ENCODE results near the gene TSPY2. TPM values are rescaled to one million over a fixed set of nuclear protein-coding genes. Genes with fewer than 3 reads are reported as not detected.
"Not testable (repeated sequence)": the region's sequence is repeated elsewhere in the genome, so short reads cannot be mapped to it uniquely, and the experiment has no call there.

Gene TSPY2
- total RNA-seq (not detected), polyA plus RNA-seq (not detected)
- long read RNA-seq, donor 1 = 0 reads
- long read RNA-seq, donor 2 = 0 reads

- DNase-seq; H3K4me1 ChIP-seq (ENCODE audit: control insufficient read depth in 1 of 2, insufficient read depth in 2 of 2, low read length in 2 of 2); H3K9me3 ChIP-seq (ENCODE audit: control insufficient read depth, low read length); intact Hi-C loops (cut with DNase I); ATAC-seq (ENCODE audit: low FRiP score); H3K4me3 ChIP-seq (ENCODE audit: low read length in 2 of 2); H3K36me3 ChIP-seq (ENCODE audit: control insufficient read depth in 1 of 2, insufficient read depth in 2 of 2, low read length in 1 of 2); H3K27me3 ChIP-seq (ENCODE audit: control insufficient read depth in 1 of 2, insufficient read depth in 2 of 2, low read length in 1 of 2); H3K27ac ChIP-seq (ENCODE audit: low read depth in 1 of 2, low read length in 2 of 2): not testable (repeated sequence)
- 85% methylated on average over 18 of the region's 27 CpGs; no CpG with 5 or more reads in 1 of the 2 donors for WGBS, 2 donors
Measured at GRCh38 chrY:6245923-6246322, at the start of gene TSPY2. Gene TSPY2 (plus strand): TSS chrY:6246223. CDS start chrY:6246269, 46 bp downstream.

DNA sequence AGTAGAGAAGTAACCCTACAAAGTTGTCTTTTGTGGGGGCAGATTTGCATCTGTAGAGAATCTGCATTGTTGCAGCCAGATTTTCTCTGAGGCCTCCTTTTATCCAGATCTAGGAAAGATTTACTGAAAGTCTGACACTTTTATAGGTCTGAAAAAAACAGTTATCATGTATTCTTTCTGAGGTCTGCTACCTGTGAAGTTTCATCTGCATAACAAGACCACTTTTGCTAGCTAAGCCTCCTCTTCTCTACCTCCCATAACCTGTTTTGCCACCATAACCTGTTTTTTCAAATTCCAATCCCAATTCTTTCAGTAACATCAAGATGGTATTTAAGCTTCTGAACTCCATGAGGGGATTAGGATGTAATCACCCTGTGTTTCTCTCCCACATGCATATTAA, 36.5 kb upstream of the TSPY2 start:
- H3K27ac ChIP-seq (ENCODE audit: low read depth in 1 of 2, low read length in 2 of 2); H3K4me1 ChIP-seq (ENCODE audit: control insufficient read depth in 1 of 2, insufficient read depth in 2 of 2, low read length in 2 of 2); H3K36me3 ChIP-seq (ENCODE audit: control insufficient read depth in 1 of 2, insufficient read depth in 2 of 2, low read length in 1 of 2); intact Hi-C loops (cut with DNase I); ATAC-seq (ENCODE audit: low FRiP score); H3K4me3 ChIP-seq (ENCODE audit: low read length in 2 of 2); H3K27me3 ChIP-seq (ENCODE audit: control insufficient read depth in 1 of 2, insufficient read depth in 2 of 2, low read length in 1 of 2); DNase-seq; H3K9me3 ChIP-seq (ENCODE audit: control insufficient read depth, low read length): not testable (repeated sequence)

- H3K9me3 ChIP-seq (ENCODE audit: control insufficient read depth, low read length); H3K27me3 ChIP-seq (ENCODE audit: control insufficient read depth in 1 of 2, insufficient read depth in 2 of 2, low read length in 1 of 2); H3K4me3 ChIP-seq (ENCODE audit: low read length in 2 of 2); DNase-seq; ATAC-seq (ENCODE audit: low FRiP score); H3K27ac ChIP-seq (ENCODE audit: low read depth in 1 of 2, low read length in 2 of 2); intact Hi-C loops (cut with DNase I); H3K36me3 ChIP-seq (ENCODE audit: control insufficient read depth in 1 of 2, insufficient read depth in 2 of 2, low read length in 1 of 2); H3K4me1 ChIP-seq (ENCODE audit: control insufficient read depth in 1 of 2, insufficient read depth in 2 of 2, low read length in 2 of 2): not testable (repeated sequence)
- WGBS, 2 donors = 2% methylated on average over 1 of the region's 1 CpG; no CpG with 5 or more reads in 1 of the 2 donors
Measured at GRCh38 chrY:6217045-6217444, 29.0 kb upstream of the TSPY2 start.

- 60% methylated on average over 2 of the region's 4 CpGs; no CpG with 5 or more reads in 1 of the 2 donors for WGBS, 2 donors
- H3K27ac ChIP-seq (ENCODE audit: low read depth in 1 of 2, low read length in 2 of 2); H3K36me3 ChIP-seq (ENCODE audit: control insufficient read depth in 1 of 2, insufficient read depth in 2 of 2, low read length in 1 of 2); H3K27me3 ChIP-seq (ENCODE audit: control insufficient read depth in 1 of 2, insufficient read depth in 2 of 2, low read length in 1 of 2); DNase-seq; H3K4me3 ChIP-seq (ENCODE audit: low read length in 2 of 2); intact Hi-C loops (cut with DNase I); H3K9me3 ChIP-seq (ENCODE audit: control insufficient read depth, low read length); H3K4me1 ChIP-seq (ENCODE audit: control insufficient read depth in 1 of 2, insufficient read depth in 2 of 2, low read length in 2 of 2); ATAC-seq (ENCODE audit: low FRiP score): not testable (repeated sequence)
Measured at GRCh38 chrY:6269839-6270238, 23.8 kb downstream of the TSPY2 start.

All from aorta (tissue), 5 donors.